Measurements from ENCODE around the gene ALG13.
"Not testable (repeated sequence)": the region's sequence is repeated elsewhere in the genome, so short reads cannot be mapped to it uniquely, and the experiment has no call there.

Gene ALG13

DNA sequence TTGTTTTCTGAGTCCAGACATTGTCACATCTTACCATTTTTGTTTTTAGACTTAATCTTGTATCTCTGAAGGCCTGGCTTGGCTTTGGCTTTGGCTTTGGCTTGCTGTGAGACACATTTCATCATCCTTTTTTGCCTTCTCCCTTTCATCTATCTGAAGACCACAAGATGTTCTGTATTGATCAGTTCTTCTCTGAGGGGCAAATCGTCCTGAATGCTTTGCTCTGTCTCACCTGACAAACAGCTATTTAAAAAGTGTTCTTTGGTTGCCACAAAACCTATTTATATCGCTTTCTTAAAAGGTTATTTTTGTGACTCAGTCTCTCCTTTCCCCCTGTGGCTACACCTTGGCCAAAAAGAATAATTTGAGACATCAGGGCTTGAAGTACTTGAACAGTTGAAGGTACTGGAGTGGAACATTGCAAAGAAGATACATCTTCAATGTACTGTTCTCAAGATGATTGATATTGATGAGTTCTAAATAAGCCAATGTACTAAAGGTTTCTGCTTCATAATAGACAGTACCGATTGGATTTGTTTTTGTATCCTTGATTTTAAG lies 80.7 kb downstream of the ALG13 start:
- DNase-seq = no peak

GRCh38 chrX:111778591-111778990 lies 97.6 kb downstream of the ALG13 start:
- no peak for DNase-seq

DNA sequence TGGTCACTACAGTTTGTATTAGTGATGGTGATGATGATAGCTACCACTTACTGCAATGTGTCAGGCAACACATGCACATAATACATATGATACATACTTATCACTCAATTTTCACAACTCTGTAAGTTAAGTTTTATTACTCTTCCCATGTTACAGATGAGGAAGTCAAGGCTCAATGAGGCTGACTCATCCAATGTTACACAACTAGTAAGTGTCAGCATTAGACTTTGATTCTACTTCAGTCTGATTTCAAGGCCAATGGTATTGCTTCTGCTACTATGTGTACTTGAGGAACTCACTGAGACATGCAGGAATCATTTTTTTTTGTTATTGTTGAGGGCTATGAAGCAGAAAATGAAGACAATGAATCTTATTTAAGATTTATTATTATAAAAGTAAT lies 98.6 kb downstream of the ALG13 start:
- no peak for DNase-seq

- DNase-seq = no peak
Observed at GRCh38 chrX:111784667-111785066, 103.7 kb downstream of the ALG13 start.

DNA sequence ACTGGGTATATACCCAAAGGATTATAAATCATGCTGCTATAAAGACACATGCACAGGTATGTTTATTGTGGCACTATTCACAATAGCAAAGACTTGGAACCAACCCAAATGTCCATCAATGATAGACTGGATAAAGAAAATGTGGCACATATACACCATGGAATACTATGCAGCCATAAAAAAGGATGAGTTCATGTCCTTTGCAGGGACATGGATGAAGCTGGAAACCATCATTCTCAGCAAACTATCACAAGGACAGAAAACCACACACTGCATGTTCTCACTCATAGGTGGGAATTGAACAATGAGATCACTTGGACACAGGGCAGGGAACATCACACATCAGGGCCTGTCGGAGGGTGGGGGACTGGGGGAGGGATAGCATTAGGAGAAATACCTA lies 109.1 kb downstream of the ALG13 start:
- not testable (repeated sequence) for DNase-seq

Measured in RPMI8226 (cell line).